ENCODE data around the gene RPL18A. TPM values are rescaled to one million over a fixed set of nuclear protein-coding genes. Genes with fewer than 3 reads are reported as not detected.

RPL18A gene
- total RNA-seq, 1 experiment from 2014 or later: 2,837 TPM

GRCh38 chr19:17860993-17861360, 1.3 kb downstream of the RPL18A start:
- peaks cover 7% of the 10 kb centered on the region for H3K79me1 ChIP-seq (ENCODE audit: insufficient read depth, low read depth, low read length, poor library complexity, severe bottlenecking)
- no peaks in the 10 kb centered on the region for H3K27me3 ChIP-seq (ENCODE audit: insufficient read depth, low read length)
- TF ChIP-seq CTCF (conservative IDR thresholded peaks at IDR 0.05): no peak
- H4K5ac ChIP-seq (ENCODE audit: insufficient read length, low read depth, low read length): no peak overlapping the region
- H3K23ac ChIP-seq (ENCODE audit: insufficient read length, low read depth, low read length): no peak overlapping the region
- no peaks in the 10 kb centered on the region for H3K4me1 ChIP-seq (ENCODE audit: insufficient read depth, low read length)
- 0 out of 2 replicates have a peak overlapping the region, but pooled peaks have one; percentile 4 for H3K14ac ChIP-seq (ENCODE audit: insufficient read depth, low read length)
- peak overlapping the region; percentile 100 for H3K4me2 ChIP-seq (ENCODE audit: insufficient read depth, insufficient read length, low read length)
- no peaks in the 10 kb centered on the region for H4K20me1 ChIP-seq (ENCODE audit: control insufficient read depth, insufficient read depth, insufficient read length)
- Mint-ChIP-seq H3K36me3 (ENCODE audit: insufficient read depth in 1 of 3, low read depth in 3 of 3) (peaks cover 40 to 64% (median 51%) of the 10 kb centered on the region in 3 experiments), H3K27me3 (ENCODE audit: low read depth) (no peaks in the 10 kb centered on the region; the same call in 1 of the 2 replicates), H3K27ac (peak overlapping the region; percentile 96 to 99 (median 97); a peak in 6 of 7 replicates), H3K9me3 (peaks cover 0 to 2% of the 10 kb centered on the region in 2 experiments; a peak in 2 of 5 replicates), H3K4me1 (peaks cover 13 to 30% of the 10 kb centered on the region in 2 experiments), H3K4me3 (peak overlapping the region; percentile 99 to 100)
- peaks cover 4% of the 10 kb centered on the region for H3K23me2 ChIP-seq (ENCODE audit: insufficient read length, low read depth, low read length, poor library complexity, severe bottlenecking)
- no peak for DNase-seq
- WGBS (ENCODE audit: extremely low coverage, insufficient read length, low lambda C conversion rate): no CpG with 5 or more reads among the region's 7 CpGs
- peak overlapping the region; percentile 37 for H3K27ac ChIP-seq (ENCODE audit: insufficient read length, low read depth, low read length)
- H3K56ac ChIP-seq (ENCODE audit: insufficient read length, low read depth, low read length): no peak overlapping the region
- no peaks in the 10 kb centered on the region for H3K9me3 ChIP-seq (ENCODE audit: control insufficient read depth, low read depth, low read length)
- no peak overlapping the region for H2BK15ac ChIP-seq (ENCODE audit: low read depth, low read length)
- no peak overlapping the region for H2BK120ac ChIP-seq (ENCODE audit: low read depth, low read length, poor library complexity, severe bottlenecking)
- no peak overlapping the region for H2AK5ac ChIP-seq (ENCODE audit: insufficient read length, low read length)
- H2BK5ac ChIP-seq (ENCODE audit: insufficient read length, low read length): no peak overlapping the region
- no peak overlapping the region for H3K18ac ChIP-seq (ENCODE audit: insufficient read length, low read depth, low read length)
- H2BK12ac ChIP-seq (ENCODE audit: insufficient read length, low read depth, low read length): no peak overlapping the region
- H3T11ph ChIP-seq (ENCODE audit: low read length): no peak overlapping the region
- H4K91ac ChIP-seq (ENCODE audit: insufficient read length, low read depth, low read length): no peak overlapping the region
- H3K79me2 ChIP-seq (ENCODE audit: insufficient read depth, low read length): peaks cover 16% of the 10 kb centered on the region; the same call in 1 of the 2 replicates
- H2AFZ ChIP-seq (ENCODE audit: low read length): no peak overlapping the region
- H4K8ac ChIP-seq (replicated peaks; ENCODE audit: insufficient read length, low read depth, low read length): no peak overlapping the region
- H3K9ac ChIP-seq (ENCODE audit: extremely low read depth, insufficient read length, low read length): peak overlapping the region; percentile 99
- H2BK20ac ChIP-seq (ENCODE audit: low read depth, low read length, poor library complexity, severe bottlenecking): no peak overlapping the region
- H3K4ac ChIP-seq (ENCODE audit: low read depth, low read length): no peak overlapping the region

All from H9 (cell line).